DMS 273 treated with DMSO at 0.1 percent for 48 hours (cell line): ENCODE data around the gene GMDS.

ENCODE experiments used
- DNase-seq: peaks from one replicate; lab custom pipeline; 2025; lab: John Stamatoyannopoulos, UW

Gene GMDS

DNA sequence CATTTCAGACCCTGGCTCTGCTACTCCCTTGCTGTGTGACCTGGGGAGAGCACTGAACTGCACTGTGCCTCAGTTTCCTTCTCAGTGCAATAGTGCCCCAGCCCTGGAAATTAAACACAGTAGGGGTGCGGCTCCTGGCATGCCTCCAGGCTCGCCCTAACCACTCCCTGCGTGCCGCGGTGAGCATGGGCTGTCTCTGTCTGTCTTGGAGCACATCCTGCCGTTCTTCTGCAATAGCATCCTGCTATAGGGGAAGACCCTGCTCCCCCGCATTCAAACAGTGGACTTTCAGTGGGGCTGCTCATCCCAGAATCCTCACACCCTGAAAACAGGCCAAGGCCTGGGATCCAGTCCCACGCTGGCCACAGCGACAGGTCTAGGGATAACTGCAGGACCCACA lies 506.2 kb downstream of the GMDS start:
- DNase-seq: no peak

DNA sequence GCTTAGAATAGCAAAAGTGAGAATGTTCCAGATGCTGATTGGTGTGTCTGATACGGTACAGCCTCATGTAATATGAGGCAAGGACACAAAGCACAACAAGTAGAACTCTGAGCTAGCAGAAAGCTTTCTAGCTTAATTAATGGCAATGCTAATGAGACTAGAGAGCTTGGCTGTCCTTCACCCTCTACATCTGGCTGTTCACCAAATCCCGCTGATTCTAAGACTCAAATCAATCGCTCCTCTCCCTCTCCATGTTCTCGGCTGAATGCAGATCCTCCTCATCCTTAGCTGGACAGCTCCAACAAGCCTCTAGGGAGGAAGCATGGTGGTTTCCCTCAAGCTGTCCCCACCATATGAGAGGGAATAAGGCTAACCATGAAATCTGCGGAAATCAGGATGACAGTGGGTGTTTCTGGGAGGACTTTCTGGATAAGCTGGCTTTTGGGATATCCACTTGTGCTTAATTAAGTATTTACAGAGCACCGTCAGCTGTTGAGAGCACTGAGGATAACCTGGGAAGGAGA lies 506.8 kb downstream of the GMDS start:
- no peak for DNase-seq

DNA sequence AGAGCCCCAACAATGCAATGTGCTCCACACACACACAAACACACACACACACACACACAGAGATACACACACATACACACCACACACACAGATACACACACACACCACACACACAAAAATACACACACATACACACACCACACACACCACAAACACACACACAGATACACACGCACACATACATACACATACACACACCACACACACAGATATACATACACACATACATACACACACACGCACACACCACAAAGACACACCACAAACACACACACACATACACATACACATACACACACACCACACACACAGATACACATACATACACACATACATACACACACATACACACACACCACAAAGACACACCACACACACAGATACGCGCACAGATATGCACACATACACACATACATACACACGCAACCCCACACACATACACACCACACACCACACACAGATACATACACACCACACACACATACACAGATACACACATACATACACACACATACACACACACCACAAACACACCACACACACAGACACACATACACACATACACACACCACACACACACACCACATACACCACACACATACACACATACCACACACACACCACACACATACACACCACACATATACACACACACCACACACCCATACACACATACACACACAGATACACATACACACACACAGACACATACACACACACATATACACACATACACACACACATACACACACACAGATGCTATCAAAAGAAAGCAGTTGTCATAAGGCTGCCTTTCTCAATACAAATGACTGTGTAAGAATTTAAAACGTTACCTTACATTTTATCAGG lies 507.7 kb downstream of the GMDS start:
- no peak for DNase-seq

DNA sequence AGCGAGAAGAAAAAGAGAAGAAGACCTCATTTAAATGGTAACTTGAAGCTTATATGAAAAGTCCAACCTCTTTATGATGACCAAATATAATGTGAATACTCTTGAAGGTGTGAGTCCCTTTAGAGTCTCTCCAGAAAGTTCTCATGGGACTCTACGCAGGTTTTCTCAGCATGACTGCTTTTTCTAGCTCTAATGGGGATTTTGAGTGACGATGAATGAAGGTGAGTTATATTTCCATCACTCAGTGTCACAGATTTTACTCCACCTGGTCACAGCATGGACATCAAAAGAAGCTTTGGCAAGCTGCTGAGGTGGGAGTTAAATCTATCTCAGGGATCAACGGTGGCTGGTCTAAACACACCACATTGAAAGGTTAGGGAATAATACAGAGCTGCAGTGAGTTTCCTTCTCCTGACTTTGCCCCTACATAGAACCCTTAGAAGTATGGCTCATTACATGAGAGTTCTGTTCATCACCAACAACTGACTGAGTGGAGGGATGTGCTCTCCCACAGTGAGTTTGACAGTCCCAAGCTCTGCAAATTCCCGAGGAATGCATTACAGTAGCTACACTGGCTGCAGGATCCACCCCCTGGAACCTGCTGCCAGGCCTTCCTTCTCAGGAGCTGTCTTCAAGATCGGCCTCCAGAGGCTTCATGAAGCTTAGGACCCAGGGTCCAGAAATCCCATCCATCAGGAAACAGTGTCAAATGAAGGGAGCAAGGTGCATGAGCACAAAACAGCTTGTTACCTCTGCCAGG lies 508.9 kb downstream of the GMDS start:
- DNase-seq: no peak

DNA sequence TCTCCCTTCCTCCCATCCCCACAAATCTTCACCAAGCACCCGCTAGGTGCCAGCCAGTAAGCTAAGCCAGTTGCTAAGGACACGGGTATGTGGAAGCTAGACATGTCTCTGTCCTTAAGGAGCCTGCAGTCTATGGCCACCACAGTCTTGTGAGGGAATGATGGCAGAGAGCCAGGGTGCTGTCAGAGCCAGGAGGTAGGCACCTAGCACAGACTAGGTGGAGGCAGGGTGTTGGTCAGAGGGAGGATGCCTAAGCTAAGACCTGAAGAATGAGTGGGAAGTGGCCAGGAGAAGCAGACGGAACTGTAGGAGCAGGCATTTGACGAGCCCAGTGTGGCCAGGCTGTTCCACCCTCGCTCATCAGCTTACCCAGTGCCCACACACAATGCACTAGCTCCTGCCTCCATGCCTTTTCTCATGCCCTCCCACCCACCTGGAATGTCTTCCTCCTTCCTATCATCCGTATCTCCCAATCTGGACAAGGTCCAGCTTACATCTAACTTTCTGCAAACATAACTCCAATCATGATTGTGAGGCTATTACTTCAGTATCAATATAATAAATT lies 510.1 kb downstream of the GMDS start:
- DNase-seq: no peak

DNA sequence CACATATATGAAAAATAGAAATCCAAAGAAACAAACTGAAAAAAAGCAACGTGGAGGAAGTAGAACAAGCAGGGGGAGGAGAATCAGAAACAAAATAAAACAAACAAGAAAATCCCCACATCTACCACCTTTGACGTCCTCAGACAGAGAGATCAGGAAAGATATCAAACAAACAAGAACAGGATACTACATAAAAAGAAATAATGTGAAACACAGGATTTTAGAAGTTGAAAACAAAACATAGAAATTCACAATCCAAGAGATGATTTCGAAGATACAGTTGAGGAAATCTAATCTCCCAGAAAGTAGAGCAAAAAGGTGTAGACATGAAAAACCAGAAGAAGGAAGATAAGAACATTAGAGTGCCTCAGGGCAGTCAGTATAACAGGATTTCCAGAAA lies 514.5 kb downstream of the GMDS start:
- no peak for DNase-seq

DNA sequence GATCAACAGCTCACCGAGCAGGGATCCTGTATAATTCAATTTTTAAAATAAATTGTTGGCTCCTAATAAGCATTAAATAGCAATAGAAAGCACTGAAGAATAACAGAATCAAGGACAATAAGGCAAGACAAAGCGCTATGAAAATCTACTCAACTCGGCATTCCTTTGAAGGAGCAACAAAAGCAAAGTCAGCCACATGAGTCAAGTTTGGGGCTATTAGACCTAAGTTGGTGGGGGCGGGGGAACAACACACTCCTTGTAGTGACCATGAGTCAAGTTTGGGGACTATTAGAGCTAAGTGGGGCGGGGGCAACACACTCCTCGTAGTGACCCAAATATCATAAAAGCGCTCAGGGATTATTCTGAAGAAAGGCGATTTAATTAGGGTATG lies 515.7 kb downstream of the GMDS start:
- no peak for DNase-seq

DNA sequence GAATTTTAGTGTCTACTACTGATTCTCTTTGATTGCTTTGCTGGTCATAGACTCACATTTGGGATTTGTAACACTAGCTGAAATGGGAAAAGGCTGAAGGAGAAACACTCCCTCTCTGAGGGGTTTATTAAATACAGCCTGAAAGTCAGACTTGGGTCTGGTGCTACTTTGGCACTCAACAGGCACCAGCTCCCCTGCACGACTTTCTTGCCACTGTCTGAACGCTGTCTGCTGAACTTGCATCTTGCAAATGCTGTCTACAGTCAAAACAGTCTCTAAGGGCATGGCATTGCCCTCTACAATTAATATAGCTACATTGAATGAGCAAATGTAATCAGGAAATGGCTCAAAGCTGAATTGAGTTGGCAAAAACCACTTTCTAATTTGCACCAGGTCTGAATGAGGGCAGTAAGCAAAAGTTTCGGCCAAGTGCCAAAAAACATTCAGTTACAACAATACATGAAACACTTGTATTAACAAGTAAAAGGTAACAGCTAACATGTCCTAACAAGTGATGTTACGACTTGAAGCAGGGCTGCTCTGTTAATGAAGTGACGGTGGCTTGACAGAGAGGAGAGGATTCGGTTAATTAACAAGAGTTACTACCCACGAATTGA lies 516.2 kb downstream of the GMDS start:
- no peak for DNase-seq

DNA sequence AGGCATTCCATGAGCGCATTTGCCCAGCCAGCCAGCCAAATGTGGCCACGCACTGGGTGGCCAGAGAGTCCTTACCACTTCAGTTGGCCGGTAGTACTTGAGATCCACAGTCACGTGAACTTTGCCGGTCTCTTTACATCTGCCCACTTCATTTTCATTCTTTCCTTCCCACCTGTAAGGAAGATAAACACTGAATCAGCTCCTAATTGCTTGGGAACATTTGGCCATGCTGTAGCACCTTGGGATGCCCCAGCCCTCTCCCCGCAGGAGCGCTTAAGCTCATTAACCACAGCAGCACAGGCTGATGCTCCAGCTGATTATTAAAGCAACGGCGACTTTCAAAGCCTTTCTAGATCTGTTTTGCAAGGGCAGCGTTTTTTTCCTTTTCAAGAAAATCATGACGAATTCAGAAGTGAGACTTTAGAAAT lies 519.0 kb downstream of the GMDS start:
- no peak for DNase-seq

DNA sequence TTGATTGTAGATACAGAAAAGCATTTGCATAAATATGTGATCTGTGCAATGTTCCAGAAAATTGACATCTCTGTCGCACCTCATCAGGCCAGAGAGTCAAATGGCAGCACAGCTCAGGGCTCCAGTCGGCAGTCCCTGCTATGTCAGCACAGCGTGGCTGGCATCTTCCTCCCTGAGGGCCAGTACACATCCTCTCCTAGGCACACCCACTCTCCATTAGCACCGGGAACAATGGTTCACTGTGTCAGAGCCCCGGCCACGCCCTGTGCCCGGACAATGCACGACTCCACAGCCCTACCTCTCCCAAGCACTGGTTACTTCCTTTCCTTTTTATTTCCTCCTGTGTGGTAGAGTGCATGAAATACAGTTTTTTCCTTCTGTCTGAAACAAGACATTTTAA lies 520.8 kb downstream of the GMDS start:
- no peak for DNase-seq

DNA sequence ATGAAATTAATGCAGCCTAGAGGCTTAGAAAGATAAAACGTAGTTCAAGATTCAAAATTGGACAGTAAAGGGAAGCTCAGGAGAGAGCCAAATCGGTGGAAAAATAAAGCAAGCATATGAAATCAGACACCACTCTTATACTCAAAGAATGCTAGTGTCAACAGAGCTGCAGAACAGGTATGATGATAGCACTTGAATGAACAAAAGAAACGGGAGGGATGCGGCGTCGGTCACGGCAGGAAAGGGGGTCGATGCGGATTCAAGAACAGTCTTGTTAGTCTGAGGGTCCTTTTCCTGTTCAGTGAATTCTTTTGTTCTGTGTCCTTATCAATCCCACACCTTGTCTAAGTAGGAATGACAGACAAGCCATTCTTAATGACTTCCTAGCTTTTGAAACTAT lies 521.3 kb downstream of the GMDS start:
- DNase-seq: no peak

DNA sequence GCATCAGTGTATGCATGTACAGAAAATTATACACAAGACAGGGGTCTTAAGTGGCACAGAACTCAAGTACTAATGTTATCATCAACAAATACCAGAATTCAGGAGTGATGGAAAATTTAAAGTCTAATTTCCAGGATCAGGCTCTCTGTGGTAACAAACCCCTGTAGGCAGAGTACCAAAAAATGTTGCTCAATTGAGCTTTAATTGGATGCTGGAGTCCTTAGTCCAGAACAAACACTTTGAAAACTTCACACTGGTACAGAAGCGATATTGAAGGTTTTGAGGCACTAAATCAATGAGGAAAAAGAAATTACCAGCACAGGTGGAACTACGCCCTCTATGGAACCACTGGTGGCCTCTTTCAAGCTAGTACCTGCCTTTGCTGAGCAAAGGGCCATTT lies 522.6 kb downstream of the GMDS start:
- no peak for DNase-seq

DNA sequence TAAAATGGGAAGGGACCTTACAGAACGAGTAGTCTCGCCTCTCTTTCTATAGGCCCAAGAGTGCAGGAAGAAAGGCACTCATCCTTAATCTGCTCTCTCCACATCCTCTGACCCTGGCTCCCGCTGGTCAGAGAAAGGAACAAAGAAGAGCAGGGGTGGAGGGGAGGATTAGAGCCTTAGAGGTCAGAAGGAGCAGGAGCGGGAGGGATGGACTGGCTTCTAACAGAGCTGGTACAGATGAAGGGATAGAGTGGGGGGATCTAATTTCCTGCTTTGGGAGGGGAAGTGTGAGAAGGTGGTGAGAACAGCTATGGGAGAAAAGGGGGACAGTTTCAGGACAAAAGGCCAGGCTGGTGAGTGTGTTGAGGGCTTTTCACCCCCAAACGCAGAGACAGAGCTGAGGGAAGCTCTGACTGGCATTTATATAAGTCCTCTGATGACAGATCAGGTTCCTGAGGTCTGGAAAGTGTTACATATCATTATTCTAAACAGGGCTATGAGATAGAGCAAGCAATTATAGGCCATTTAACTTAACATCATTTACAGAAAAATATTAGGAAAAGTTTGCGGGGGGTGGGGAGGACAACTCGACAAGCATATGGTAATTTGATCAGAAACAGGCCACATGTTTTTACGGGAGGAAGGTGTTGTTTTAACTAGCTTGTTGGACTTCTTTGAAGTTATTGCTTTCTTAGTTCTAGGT lies 524.6 kb downstream of the GMDS start:
- no peak for DNase-seq

DNA sequence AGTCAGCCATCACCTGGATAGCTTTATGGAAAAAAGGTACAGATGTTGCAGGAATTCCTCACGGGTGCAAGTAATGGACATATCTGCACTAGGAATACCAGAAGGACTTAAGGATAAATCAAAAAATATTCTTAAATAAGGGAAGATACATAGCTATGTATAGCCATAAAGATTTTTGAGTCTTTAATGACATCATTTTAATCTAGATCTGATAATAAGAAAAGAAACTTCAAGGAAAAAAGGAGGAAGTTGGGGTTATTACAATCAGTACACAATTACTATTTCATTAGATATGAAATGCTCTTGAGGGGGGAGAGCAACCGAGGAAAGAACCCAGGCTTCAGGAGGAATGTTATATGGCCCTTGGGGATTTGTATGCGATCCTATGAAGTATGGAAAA lies 525.5 kb downstream of the GMDS start:
- no peak for DNase-seq

DNA sequence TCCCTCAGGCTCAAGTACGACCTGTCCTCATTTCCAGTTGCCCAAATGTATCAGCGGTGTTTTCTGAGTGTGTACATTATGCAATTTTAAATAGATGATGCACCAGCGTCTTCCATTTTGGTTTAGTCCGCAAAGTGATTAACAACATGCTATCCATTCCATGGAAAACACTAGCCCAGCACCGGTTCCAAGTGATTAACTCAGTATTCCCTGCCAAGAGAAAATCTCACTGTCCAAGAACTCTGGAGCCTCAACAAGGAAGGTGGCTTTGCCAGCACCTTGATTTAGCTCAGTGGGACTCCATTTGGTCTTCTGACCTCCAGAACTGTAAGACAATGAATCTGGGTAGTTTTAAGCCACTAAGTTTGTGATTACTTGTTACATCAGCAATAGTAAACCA lies 528.5 kb downstream of the GMDS start:
- DNase-seq: no peak

DNA sequence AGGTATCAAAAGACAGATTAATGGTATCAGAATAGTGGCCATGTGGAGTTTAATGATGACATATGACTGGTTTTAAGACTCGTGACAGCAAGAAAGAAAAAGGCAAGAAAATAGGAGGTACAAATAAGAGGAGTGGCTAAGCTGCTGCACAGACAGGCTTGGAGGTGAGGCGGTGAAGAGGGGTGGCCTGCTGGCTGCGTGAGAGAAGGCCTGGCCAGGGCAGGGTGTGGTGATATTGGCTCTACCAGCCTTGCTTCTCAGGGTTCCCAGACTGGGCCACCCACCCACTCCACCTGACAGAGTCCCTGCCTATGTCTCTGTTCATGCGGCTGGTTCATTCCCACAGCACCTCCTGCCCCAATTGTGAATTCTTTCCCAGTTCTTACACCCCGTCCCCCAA lies 529.0 kb downstream of the GMDS start:
- no peak for DNase-seq

DNA sequence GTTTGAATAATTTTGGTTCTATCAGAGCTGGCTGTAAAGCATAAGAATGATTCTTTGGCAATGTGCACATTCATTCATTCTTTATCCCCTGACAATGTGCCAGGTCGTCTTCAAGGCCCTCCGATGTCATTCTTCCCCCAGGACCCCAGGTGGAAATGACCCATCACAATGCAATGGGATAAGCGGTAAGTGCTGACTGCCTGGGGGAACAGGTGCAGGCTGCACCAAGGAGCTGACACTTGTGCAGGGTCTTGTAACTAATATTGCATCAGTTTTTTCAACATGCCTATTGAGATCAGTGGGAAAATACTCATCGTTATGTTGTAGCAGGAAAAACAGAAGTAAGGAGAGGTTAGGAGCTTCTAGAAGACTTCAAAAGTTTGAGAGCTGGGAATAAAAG lies 530.1 kb downstream of the GMDS start:
- DNase-seq: no peak

DNA sequence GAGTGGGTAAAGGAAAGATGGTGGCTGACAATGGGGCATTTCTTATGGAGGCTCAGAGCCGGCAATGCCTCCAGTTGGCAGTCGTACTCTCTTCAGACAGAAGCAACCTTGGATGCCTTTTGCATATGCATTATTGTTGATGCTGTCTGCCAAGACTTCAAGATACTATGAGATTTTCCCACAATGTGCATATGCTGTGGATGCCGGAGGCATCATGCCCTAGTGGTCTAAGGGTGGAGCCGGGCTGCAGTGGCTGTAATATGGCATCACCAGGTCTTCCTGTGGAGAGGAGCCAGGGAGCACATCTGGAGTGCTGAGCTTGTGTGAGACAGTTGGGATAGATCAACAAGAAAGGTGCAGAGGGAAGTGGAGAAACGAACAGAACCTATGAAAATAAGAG lies 530.8 kb downstream of the GMDS start:
- DNase-seq: no peak

DNA sequence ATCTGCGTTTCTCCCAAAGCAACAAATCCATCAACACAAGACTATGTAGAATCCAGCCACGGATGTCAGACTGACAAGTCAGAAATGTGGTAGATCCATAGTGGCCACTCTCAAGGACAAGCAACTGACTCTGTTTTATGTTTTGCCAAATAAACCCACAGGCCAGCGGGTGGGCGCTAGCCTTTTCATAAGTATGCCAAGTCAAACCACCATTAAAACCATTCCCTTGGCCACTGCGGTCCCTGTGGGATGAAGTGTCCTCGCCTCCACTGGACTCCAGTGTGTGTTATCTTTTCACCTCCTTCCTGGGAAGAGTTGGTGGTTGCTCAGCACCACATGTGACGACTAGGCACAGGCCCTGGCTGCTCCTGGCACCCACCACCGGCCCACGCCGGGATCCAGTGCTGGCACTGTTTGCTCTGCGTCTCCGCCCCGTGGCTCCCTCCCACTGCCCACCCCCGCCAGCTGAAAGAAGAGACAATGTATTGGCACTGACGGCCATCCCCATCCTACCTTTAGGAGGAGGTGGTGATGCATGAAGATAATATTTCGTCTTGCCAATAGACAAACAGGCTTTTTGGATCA lies 532.3 kb downstream of the GMDS start:
- no peak for DNase-seq

DNA sequence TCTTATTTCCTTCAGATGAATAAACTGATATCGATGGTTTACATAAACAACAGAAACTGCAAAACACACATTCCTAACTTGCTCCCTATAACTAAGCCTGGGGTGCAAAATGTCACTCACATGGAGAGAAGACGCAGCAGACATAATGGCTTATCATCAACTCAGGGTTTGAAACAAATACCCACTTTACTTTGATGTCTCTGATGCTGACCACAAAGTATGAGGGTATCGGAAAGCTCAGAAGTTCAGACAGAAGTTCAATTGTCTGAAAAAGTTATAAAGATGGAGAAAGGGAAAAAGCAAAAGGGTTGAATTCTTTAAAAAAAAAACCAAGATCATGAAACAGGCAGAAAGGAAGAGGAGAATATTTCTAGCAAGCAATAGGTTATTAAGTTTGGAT lies 533.0 kb downstream of the GMDS start:
- DNase-seq: no peak

DNA sequence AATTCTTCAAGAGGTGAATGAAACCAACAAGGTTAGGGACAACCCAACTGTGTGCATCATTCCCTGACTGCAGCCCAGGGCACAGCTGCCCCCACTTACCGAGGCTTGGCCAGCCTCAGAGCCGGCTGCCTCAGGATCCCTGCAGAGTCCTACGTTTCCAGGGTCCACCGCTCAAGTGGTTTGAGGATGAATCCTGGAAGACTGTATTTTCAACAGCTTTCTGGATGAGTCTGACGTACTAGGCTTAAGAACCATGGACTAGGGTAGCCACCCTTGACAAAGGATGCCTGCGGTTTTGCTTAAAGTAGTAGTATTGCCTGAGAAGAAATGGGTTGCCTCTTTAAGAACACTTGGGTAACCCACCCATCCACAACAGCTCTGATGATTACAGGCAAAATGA lies 534.3 kb downstream of the GMDS start:
- no peak for DNase-seq

DNA sequence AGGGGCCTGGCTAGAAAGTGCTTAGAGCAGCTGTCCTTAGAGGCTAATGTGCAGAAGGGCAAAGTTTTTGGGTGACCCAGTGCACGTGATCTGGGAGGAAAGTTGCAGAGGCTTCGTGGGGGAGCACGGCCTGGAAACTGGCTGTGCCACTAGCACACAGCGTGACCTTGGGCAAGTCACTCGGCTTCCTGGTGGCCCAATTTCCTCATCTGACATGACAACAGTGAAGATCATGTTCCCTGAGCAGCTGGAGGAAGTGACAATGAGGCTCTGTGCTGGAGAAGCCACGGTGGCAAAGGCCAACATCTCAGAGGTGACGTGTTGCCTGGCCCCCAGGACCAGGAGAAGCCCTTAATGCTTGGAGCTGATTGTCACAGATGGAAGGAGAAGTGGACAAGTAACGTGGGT lies 536.2 kb downstream of the GMDS start:
- DNase-seq: no peak
